Renal cortex interstitium (tissue), 11 donors: ENCODE results near the gene TSKS. TPM values are rescaled to one million over a fixed set of nuclear protein-coding genes. Genes with fewer than 3 reads are reported as not detected.

Source experiments
- DNase-seq, 11 donors: peaks; one replicate each; pipeline ENCODE4 v3.0.0-alpha.2; 2013; ENCODE audit warnings: low read depth in 9 of 11, low spot score in 4 of 11; ENCODE audit errors: extremely low read depth in 1 of 11
- polyA plus RNA-seq, 3 donors: library from polyadenylated mRNA; unstranded; fragments of 120-200 nt; gene quantifications; one replicate each; pipeline ENCODE4 v1.2.1, GENCODE V29; 2013; ENCODE audit not compliant: insufficient read length in 3 of 3

The TSKS gene
- polyA plus RNA-seq, 3 donors: 0.10 to 0.18 TPM; not detected in 1

- DNase-seq: peak in 5 of 11 donors; percentile 49 to 82 (median 76)
Observed at GRCh38 chr19:49691243-49692146, 71.6 kb downstream of the TSKS start.

- DNase-seq: peak in 4 of 11 donors; percentile 56 to 66 (median 58)
Observed at GRCh38 chr19:49690656-49691242, 72.4 kb downstream of the TSKS start, which contains the start of gene CPT1C. CPT1C (plus strand) TSS chr19:49691116; CDS start chr19:49692253, 1,137 bp downstream.

- DNase-seq: no peak
Observed at GRCh38 chr19:49690079-49690655, 72.9 kb downstream of the TSKS start.

Other genes starting within 250 kb of the TSKS start
- 10 to 100 TPM; 13.1 to 24.6 (median 23.3) TPM for gene RCN3, start 235.3 kb downstream of the TSKS start, polyA plus RNA-seq
- 10 to 100 TPM; 61.9 to 75.9 (median 67.5) TPM for gene NOSIP, start 182.8 kb downstream of the TSKS start, polyA plus RNA-seq
- 1 to 10 TPM; 5.8 to 6.8 (median 5.9) TPM for gene PRRG2, start 182.0 kb downstream of the TSKS start, polyA plus RNA-seq
- 10 to 100 TPM; 17.0 to 30.2 (median 28.6) TPM for gene PRR12, start 172.1 kb downstream of the TSKS start, polyA plus RNA-seq
- 10 to 100 TPM; 20.6 to 28.9 (median 24.9) TPM for gene RRAS, start 123.2 kb downstream of the TSKS start, polyA plus RNA-seq
- gene SCAF1, start 121.1 kb downstream of the TSKS start, polyA plus RNA-seq: 10 to 100 TPM; 28.4 to 44.1 (median 43.4) TPM
- 10 to 100 TPM; 36.8 to 92.3 (median 57.7) TPM for gene IRF3, start 97.4 kb downstream of the TSKS start, polyA plus RNA-seq
- 10 to 100 TPM; 21.0 to 31.6 (median 28.0) TPM for gene BCL2L12, start 97.4 kb downstream of the TSKS start, polyA plus RNA-seq
- gene PRMT1, start 86.0 kb downstream of the TSKS start, polyA plus RNA-seq: 100 to 1,000 TPM; 198 to 261 (median 228) TPM
- 1 to 10 TPM; 1.1 to 1.6 (median 1.5) TPM for gene ADM5, start 73.7 kb downstream of the TSKS start, polyA plus RNA-seq
- 10 to 100 TPM in 2 of 3 donors, 1 to 10 TPM in 1; 8.0 to 12.8 (median 11.1) TPM for gene CPT1C, start 72.2 kb downstream of the TSKS start, polyA plus RNA-seq
- 10 to 100 TPM; 44.5 to 69.2 (median 66.9) TPM for gene AP2A1, start 3.7 kb upstream of the TSKS start, polyA plus RNA-seq
- gene FUZ, start 50.0 kb upstream of the TSKS start, polyA plus RNA-seq: 10 to 100 TPM; 35.6 to 42.1 (median 38.4) TPM
- 10 to 100 TPM; 61.4 to 74.1 (median 69.6) TPM for gene MED25, start 55.0 kb upstream of the TSKS start, polyA plus RNA-seq
- gene PTOV1, start 87.9 kb upstream of the TSKS start, polyA plus RNA-seq: 100 to 1,000 TPM; 278 to 373 (median 349) TPM
- gene PNKP, start 104.3 kb upstream of the TSKS start, polyA plus RNA-seq: 10 to 100 TPM; 41.8 to 93.0 (median 60.3) TPM
- gene AKT1S1, start 114.0 kb upstream of the TSKS start, polyA plus RNA-seq: 10 to 100 TPM; 23.9 to 40.5 (median 38.1) TPM
- gene TBC1D17, start 114.4 kb upstream of the TSKS start, polyA plus RNA-seq: 10 to 100 TPM; 38.3 to 61.4 (median 43.0) TPM
- gene IL4I1, start 133.6 kb upstream of the TSKS start, polyA plus RNA-seq: 1 to 10 TPM; 3.2 to 7.2 (median 3.9) TPM
- gene ATF5, start 165.9 kb upstream of the TSKS start, polyA plus RNA-seq: 10 to 100 TPM; 20.6 to 28.6 (median 26.0) TPM
- 10 to 100 TPM; 55.1 to 70.3 (median 67.1) TPM for gene NUP62, start 166.2 kb upstream of the TSKS start, polyA plus RNA-seq
- 1 to 10 TPM; 4.9 to 6.6 (median 5.0) TPM for gene SIGLEC11, start 197.9 kb upstream of the TSKS start, polyA plus RNA-seq